GM13977 (cell line): ENCODE results near the gene RASAL2.

ENCODE experiments used
- DNase-seq: peaks from one replicate; pipeline ENCODE4 v3.0.0; 2012; ENCODE audit warnings: low spot score
- CTCF ChIP-seq: IDR thresholded peaks from 2 replicates; pipeline ENCODE4 v1.5.1; 2012; ENCODE audit warnings: mild to moderate bottlenecking, control low read depth; ENCODE audit not compliant: insufficient read depth; ENCODE audit errors: extremely low read depth, missing control alignments
- in situ Hi-C: fragments of 300-500 bp; cut with MboI; formaldehyde crosslinking; loops from one replicate; pipeline ENCODE4 v1.12.0; 2022; ENCODE audit warnings: low sequenced_read_pairs, low pct_unique_long_range_greater_than_20kb, mixed read lengths, inconsistent platforms; ENCODE audit not compliant: unreplicated experiment

Gene RASAL2

GRCh38 chr1:178484698-178485225, 390.9 kb downstream of the RASAL2 start:
- DNase-seq, result no peak
- TF ChIP-seq CTCF, result no peak
- in situ Hi-C loops, result no loop called here

- in situ Hi-C loops, result no loop called here
- no peak for TF ChIP-seq CTCF
- peak; percentile 17 for DNase-seq
Observed at GRCh38 chr1:178485541-178485981, 391.7 kb downstream of the RASAL2 start.

GRCh38 chr1:178486100-178487069, 392.5 kb downstream of the RASAL2 start:
- in situ Hi-C loops, result no loop called here
- DNase-seq, result no peak
- no peak for TF ChIP-seq CTCF

- no peak for DNase-seq
- in situ Hi-C loops, result no loop called here
- no peak for TF ChIP-seq CTCF
Observed at GRCh38 chr1:178487070-178487615, 393.2 kb downstream of the RASAL2 start.

GRCh38 chr1:178488393-178488792, 394.5 kb downstream of the RASAL2 start:
- in situ Hi-C loops, result no loop called here
- TF ChIP-seq CTCF, result no peak
- DNase-seq, result no peak

- in situ Hi-C loops, result no loop called here
- TF ChIP-seq CTCF, result no peak
- no peak for DNase-seq
Observed at GRCh38 chr1:178489399-178489798, 395.5 kb downstream of the RASAL2 start.
